ENCODE measurements around the gene C12orf43. TPM values are rescaled to one million over a fixed set of nuclear protein-coding genes. Genes with fewer than 3 reads are reported as not detected.

The C12orf43 gene
- total RNA-seq, 3 donors from 2014 or later, result 9.4 to 13.0 (median 9.8) TPM

DNA sequence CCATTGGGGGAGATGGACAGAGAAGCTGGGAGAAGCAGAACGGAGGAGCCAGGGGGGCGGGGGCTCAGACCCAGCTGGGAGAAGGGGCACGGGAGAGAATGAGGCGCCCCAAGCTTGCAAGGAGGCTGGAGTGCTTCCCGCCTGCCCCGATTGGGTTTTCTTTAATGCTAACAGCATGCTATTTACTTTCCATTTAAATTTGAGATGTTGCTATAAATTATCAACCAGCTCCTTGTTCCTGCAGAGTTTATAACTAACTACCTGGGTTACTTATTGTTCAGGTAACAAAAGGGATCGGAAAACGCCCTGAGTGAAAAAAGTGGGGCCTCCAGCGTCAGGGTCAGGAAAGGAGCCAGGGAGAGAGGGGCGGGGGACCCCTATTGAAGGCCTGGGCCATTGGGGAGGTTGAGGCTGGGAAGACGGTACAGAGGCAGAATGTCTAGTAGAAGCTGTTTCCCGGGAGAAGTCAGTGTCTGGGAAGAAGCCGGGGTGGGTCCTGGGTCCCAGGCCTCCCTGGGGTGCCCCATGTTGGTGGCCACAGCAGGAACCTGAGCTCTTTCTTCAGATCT is 35.4 kb downstream of the C12orf43 start:
- Histone ChIP-seq H3K27me3 (no peaks in the 10 kb centered on the region), H3K4me1 (no peaks in the 10 kb centered on the region), H3K27ac (no peak overlapping the region), H3K9me3 (no peaks in the 10 kb centered on the region), H3K36me3 (no peaks in the 10 kb centered on the region), H3K4me3 (no peak overlapping the region)
- DNase-seq (ENCODE audit: low spot score in 2 of 2), result no peak
- intact Hi-C loops (cut with DNase I; ENCODE audit: low total_unique reads), result no loop called here
- TF ChIP-seq, protein P1, sequence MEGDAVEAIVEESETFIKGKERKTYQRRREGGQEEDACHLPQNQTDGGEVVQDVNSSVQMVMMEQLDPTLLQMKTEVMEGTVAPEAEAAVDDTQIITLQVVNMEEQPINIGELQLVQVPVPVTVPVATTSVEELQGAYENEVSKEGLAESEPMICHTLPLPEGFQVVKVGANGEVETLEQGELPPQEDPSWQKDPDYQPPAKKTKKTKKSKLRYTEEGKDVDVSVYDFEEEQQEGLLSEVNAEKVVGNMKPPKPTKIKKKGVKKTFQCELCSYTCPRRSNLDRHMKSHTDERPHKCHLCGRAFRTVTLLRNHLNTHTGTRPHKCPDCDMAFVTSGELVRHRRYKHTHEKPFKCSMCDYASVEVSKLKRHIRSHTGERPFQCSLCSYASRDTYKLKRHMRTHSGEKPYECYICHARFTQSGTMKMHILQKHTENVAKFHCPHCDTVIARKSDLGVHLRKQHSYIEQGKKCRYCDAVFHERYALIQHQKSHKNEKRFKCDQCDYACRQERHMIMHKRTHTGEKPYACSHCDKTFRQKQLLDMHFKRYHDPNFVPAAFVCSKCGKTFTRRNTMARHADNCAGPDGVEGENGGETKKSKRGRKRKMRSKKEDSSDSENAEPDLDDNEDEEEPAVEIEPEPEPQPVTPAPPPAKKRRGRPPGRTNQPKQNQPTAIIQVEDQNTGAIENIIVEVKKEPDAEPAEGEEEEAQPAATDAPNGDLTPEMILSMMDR (IDR thresholded peaks at IDR 0.05), result no peak
- no peak for TF ChIP-seq POLR2AphosphoS5 (IDR thresholded peaks at IDR 0.05)
- no peak for TF ChIP-seq POLR2A (IDR thresholded peaks at IDR 0.05)

DNA sequence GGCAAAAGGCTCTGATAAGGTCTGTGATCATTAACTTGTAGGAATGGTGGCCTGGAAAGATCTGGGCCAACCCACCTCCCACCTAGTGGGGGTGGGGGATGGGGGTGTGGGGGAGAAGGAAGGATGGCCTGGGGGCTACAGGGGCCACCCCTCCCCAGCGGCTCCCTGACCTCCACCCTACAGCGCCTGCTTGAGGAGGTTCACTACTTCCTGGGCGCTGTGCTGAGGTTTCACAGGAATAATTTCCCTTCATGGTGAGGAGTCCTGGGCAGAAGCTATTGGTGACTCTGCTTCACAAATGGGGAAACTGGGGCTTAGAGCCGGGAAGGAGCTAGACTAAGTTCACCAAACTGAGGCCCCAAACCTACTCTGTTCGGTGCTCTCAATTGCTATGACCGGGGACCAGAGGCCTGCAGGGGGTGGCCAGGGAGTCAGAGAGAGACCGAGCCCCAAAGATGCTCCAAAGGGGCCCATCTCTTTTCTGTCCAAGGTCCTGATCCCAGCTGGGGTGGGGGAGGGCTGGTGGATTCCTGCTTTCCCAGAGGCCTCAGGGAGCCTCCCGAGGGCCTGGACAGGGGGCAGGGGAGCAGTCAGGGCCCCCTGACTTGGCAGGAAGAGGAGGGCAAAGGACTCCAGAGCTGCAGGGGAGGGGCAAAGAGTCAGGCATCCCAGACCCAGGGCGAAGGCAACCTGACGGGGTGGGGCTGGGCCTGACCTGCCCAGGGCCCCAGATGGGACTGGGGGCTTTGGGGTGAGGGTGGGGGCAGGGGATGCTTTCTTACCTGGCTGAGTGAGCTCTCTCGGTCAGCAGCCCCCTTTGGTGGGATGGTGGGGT is 36.2 kb downstream of the C12orf43 start:
- intact Hi-C loops (cut with DNase I; ENCODE audit: low total_unique reads), result no loop called here

DNA sequence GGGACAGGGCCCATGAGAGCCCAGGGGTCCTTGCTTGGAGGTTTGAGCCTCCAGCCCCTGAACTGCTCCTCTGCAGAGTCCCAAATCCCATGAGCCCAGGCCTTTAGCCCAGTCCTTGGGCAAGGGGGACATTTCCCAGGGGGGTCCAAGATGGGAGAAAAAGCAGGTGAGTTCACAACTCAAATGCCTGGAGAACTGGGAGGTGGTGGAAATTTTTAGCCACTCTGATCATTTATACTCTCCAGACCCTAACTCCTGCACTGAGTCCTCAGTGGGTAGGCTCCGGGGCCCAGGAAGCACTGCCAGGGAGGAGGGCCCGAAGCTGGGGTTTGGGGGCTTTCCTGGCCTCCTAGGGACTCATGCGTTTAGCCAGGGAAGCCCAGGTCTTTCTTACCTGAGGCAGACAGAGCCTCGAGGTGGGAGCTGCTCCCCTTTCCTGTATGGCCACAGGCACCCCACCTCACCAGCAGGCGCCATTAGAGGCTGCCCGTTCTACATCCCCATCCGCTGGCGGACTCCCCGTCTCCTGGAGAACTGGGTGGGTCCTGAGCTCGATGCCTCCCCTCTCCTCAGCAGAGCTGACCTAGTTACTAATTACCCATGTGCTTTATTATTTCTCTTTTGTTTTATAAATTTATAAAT is 36.9 kb downstream of the C12orf43 start:
- H3K27ac ChIP-seq, result no peak overlapping the region
- intact Hi-C loops (cut with DNase I; ENCODE audit: low total_unique reads), result no loop called here
- DNase-seq (ENCODE audit: low spot score in 2 of 2), result no peak
- TF ChIP-seq POLR2AphosphoS5 (IDR thresholded peaks at IDR 0.05) (no peak), POLR2A (IDR thresholded peaks at IDR 0.05) (no peak)
- TF ChIP-seq, protein P1 (IDR thresholded peaks at IDR 0.05), result no peak
- no peak overlapping the region for H3K4me3 ChIP-seq
- no peaks in the 10 kb centered on the region for H3K27me3 ChIP-seq
- H3K36me3 ChIP-seq, result no peaks in the 10 kb centered on the region
- no peaks in the 10 kb centered on the region for H3K4me1 ChIP-seq
- no peaks in the 10 kb centered on the region for H3K9me3 ChIP-seq

More for the DNA sequence above, 36.2 kb downstream of the C12orf43 start:
- Histone ChIP-seq H3K4me3 (no peak overlapping the region), H3K27ac (no peak overlapping the region), H3K4me1 (no peaks in the 10 kb centered on the region), H3K27me3 (no peaks in the 10 kb centered on the region), H3K36me3 (no peaks in the 10 kb centered on the region), H3K9me3 (no peaks in the 10 kb centered on the region)
- no peak for DNase-seq (ENCODE audit: low spot score in 2 of 2)
- TF ChIP-seq POLR2AphosphoS5 (IDR thresholded peaks at IDR 0.05) (no peak), POLR2A (IDR thresholded peaks at IDR 0.05) (no peak)
- TF ChIP-seq, protein P1 (IDR thresholded peaks at IDR 0.05), result no peak

DNA sequence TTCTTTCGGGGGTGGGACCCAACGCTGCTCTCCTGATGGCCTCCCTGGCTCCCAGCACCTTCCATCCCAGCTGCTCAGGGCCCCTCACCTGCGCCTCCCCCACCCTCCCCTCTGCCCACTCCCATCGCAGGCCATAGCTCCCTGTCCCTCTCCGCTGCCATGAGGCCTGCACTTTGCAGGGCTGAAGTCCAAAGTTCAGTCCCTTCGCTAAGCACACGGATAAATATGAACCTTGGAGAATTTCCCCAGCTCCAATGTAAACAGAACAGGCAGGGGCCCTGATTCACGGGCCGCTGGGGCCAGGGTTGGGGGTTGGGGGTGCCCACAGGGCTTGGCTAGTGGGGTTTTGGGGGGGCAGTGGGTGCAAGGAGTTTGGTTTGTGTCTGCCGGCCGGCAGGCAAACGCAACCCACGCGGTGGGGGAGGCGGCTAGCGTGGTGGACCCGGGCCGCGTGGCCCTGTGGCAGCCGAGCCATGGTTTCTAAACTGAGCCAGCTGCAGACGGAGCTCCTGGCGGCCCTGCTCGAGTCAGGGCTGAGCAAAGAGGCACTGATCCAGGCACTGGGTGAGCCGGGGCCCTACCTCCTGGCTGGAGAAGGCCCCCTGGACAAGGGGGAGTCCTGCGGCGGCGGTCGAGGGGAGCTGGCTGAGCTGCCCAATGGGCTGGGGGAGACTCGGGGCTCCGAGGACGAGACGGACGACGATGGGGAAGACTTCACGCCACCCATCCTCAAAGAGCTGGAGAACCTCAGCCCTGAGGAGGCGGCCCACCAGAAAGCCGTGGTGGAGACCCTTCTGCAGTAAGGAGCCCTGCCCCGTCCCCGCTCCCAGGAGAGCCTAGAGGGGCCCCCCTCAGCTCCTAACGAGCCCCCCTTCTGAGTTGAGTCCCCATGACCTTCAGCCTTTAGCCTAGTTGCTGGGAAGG is 37.7 kb downstream of the C12orf43 start, which contains the start of gene HNF1A:
Gene HNF1A, plus strand, starts transcription at position 248 of the 924 bp plus-strand sequence. Its CDS starts 226 bp downstream, at position 474.
- Histone ChIP-seq H3K9me3 (no peaks in the 10 kb centered on the region), H3K36me3 (no peaks in the 10 kb centered on the region), H3K4me3 (no peak within 1 kb of the TSS), H3K27ac (no peak within 1 kb of the TSS), H3K27me3 (no peaks in the 10 kb centered on the region), H3K4me1 (no peaks in the 10 kb centered on the region)
- DNase-seq (ENCODE audit: low spot score in 2 of 2), result no peak
- TF ChIP-seq, protein P1 (IDR thresholded peaks at IDR 0.05), result no peak
- no peak for TF ChIP-seq POLR2A (IDR thresholded peaks at IDR 0.05)
- no peak for TF ChIP-seq POLR2AphosphoS5 (IDR thresholded peaks at IDR 0.05)
- intact Hi-C loops (cut with DNase I; ENCODE audit: low total_unique reads), result no loop called here

Data from breast epithelium (tissue), 4 donors.